Measurements from ENCODE around the gene ACSM4. TPM values are rescaled to one million over a fixed set of nuclear protein-coding genes. Genes with fewer than 3 reads are reported as not detected.

ACSM4 gene, protein sequence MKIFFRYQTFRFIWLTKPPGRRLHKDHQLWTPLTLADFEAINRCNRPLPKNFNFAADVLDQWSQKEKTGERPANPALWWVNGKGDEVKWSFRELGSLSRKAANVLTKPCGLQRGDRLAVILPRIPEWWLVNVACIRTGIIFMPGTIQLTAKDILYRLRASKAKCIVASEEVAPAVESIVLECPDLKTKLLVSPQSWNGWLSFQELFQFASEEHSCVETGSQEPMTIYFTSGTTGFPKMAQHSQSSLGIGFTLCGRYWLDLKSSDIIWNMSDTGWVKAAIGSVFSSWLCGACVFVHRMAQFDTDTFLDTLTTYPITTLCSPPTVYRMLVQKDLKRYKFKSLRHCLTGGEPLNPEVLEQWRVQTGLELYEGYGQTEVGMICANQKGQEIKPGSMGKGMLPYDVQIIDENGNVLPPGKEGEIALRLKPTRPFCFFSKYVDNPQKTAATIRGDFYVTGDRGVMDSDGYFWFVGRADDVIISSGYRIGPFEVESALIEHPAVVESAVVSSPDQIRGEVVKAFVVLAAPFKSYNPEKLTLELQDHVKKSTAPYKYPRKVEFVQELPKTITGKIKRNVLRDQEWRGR
- not detected in 2 replicates for total RNA-seq

DNA sequence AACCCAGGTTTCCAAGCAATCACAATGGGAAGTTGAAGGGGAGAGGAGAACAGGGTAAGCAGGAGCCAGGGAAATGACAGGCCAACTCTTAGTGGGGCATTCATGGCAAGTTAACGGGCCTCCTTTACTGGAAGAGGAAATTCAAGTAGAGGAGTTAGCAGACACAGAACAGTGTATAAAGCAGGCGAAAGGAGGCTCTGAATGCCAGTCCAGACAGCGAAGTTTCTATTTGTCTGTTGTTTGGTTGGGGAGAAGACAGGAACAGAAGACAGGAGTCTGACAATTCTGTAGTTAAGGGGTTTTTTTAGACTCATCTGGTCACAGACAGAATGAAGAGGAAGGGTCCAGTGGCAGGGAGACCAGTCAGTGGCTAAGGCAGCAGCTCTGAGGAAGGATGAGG, at the start of gene ACSM4:
ACSM4 (plus strand) TSS at position 301 of the 400 bp plus-strand sequence. CDS start 260 bp downstream, outside the sequence.

Other genes with a start within 250 kb of the ACSM4 start
- gene C1S, start 243.4 kb upstream of the ACSM4 start, total RNA-seq = 0.27 and 0.79 TPM in 2 replicates
- gene C1R, start 211.6 kb upstream of the ACSM4 start, total RNA-seq = 1.9 and 2.5 TPM in 2 replicates
- 9.0 and 15.5 TPM in 2 replicates for gene C1RL, start 194.9 kb upstream of the ACSM4 start, total RNA-seq
- 0.13 TPM in 1 of 2 replicates, not detected in the other for gene RBP5, start 175.2 kb upstream of the ACSM4 start, total RNA-seq
- 13.2 and 15.8 TPM in 2 replicates for gene CLSTN3, start 173.7 kb upstream of the ACSM4 start, total RNA-seq
- 23.8 and 29.2 TPM in 2 replicates for gene PEX5, start 114.4 kb upstream of the ACSM4 start, total RNA-seq
- 1.7 and 4.7 TPM in 2 replicates for gene CD163L1, start 140.1 kb downstream of the ACSM4 start, total RNA-seq
- gene CD163, start 199.7 kb downstream of the ACSM4 start, total RNA-seq = not detected in 2 replicates